Measurements from ENCODE around the gene DNASE2.
"Not testable (repeated sequence)": the region's sequence is repeated elsewhere in the genome, so short reads cannot be mapped to it uniquely, and the experiment has no call there.

The DNASE2 gene

DNA sequence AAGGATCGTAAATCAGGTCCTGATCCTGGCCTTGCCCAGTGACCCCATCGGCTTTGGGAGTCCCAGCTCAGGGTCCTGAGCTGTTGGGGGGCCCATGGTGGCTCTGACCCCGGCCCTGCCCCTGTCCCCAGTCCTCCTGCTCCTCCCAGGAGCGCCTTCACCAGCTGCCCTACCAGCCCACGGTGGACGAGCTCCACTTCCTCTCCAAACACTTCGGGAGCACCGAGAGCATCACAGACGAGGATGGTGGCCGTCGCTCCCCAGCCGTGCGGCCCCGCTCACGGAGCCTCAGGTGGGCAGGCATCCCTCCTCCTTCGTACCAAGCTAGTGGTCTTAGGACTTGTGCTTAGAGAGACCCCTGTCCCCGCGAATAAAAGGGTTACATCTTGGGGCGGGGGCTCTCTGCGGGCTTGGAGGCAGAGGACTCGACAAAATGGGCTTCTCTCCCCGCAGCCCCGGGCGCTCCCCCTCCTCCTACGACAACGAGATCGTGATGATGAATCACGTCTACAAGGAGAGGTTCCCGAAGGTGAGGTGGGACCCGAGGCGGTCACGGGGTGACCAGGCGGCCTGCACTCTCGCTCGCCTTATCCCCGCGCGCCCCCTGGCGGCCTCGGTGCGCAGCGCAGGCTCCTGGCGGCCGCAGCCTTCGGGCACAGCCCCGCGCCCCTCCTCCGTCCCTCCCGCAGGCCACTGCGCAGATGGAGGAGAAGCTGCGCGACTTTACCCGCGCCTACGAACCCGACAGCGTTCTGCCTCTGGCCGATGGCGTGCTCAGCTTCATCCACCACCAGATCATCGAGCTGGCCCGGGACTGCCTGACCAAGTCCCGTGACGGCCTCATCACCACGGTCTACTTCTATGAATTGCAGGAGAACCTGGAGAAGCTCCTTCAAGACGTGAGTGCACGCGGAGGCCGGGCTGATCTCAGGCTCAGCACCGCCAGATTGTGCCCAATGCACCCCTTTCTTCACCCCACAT lies 33.8 kb downstream of the DNASE2 start:
- H3K27ac ChIP-seq (ENCODE audit: insufficient read depth in 1 of 2, low read depth in 1 of 2, low read length in 2 of 2, poor library complexity in 1 of 2, severe bottlenecking in 2 of 2): no peak overlapping the region
- ChIA-PET CTCF (interaction anchor here (0.6 to 3.3 kb wide), 38 partner anchors 9 to 171 kb away, joined by 3 to 18 read pairs (median 4); partner anchors contain the start of genes CALR, FARSA, GCDH and PRDX2), POLR2A (interaction anchor here (0.8 to 1.2 kb wide), 2 partner anchors 70 to 166 kb away, joined by 3 read pairs; no protein-coding TSS in a partner anchor)
- peaks cover 0 to 22% (median 6%) of the 10 kb centered on the region in 5 experiments for H3K27me3 ChIP-seq (replicated peaks in 2 of 5; ENCODE audit: control insufficient read depth in 4 of 5, insufficient read depth in 5 of 5, low read length in 4 of 5)
- 12% methylated on average over 64 of the region's 69 CpGs for WGBS (ENCODE audit: insufficient coverage)
- DNase-seq: peak; percentile 81 to 91 (median 90)
- peaks cover 0 to 11% (median 8%) of the 10 kb centered on the region in 4 experiments for H3K4me1 ChIP-seq (ENCODE audit: control extremely low read depth in 1 of 4, control insufficient read depth in 4 of 4, insufficient read depth in 4 of 4, low read length in 3 of 4)
- H3K4me3 ChIP-seq (ENCODE audit: control insufficient read depth in 1 of 7, extremely low read depth in 1 of 7, insufficient read depth in 4 of 7, low read depth in 2 of 7, low read length in 6 of 7): peak overlapping the region in 3 of 7 experiments; percentile 25 to 68 (median 46)
- no peaks in the 10 kb centered on the region for H3K9me3 ChIP-seq (ENCODE audit: control extremely low read depth in 1 of 5, control insufficient read depth in 4 of 5, insufficient read depth in 2 of 5, low read depth in 1 of 5, low read length in 4 of 5)
- H3K36me3 ChIP-seq (ENCODE audit: control insufficient read depth in 4 of 4, insufficient read depth in 4 of 4, low read length in 3 of 4): no peaks in the 10 kb centered on the region

DNA sequence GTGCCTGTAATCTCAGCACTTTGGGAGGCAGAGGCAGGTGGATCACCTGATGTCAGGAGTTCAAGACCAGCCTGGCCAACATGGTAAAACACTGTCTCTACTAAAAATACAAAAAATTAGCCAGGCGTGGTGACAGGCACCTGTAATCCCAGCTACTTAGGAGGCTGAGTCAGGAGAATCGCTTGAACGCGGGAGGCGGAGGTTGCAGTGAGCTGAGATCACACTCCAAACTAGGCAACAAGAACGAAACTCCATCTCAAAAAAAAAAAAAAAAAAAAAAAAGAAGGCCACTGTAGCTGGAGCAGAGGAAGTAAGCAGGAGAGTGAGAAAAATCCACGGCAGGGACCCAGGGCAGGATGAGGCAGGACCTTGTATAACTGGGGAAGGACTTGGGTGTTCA lies 34.6 kb downstream of the DNASE2 start:
- H3K27me3 ChIP-seq (replicated peaks in 2 of 5; ENCODE audit: control insufficient read depth in 4 of 5, insufficient read depth in 5 of 5, low read length in 4 of 5): peaks cover under 1 to 28% (median 8%) of the 10 kb centered on the region in 5 experiments
- H3K4me3 ChIP-seq (ENCODE audit: control insufficient read depth in 1 of 7, extremely low read depth in 1 of 7, insufficient read depth in 4 of 7, low read depth in 2 of 7, low read length in 6 of 7); H3K36me3 ChIP-seq (ENCODE audit: control insufficient read depth in 4 of 4, insufficient read depth in 4 of 4, low read length in 3 of 4); POLR2A ChIA-PET; DNase-seq; H3K9me3 ChIP-seq (ENCODE audit: control extremely low read depth in 1 of 5, control insufficient read depth in 4 of 5, insufficient read depth in 2 of 5, low read depth in 1 of 5, low read length in 4 of 5); H3K27ac ChIP-seq (ENCODE audit: insufficient read depth in 1 of 2, low read depth in 1 of 2, low read length in 2 of 2, poor library complexity in 1 of 2, severe bottlenecking in 2 of 2): not testable (repeated sequence)
- 33% methylated on average over 1 of the region's 7 CpGs for WGBS (ENCODE audit: insufficient coverage)
- CTCF ChIA-PET: interaction anchor here (0.6 to 3.3 kb wide), 23 partner anchors 8 to 169 kb away, joined by 3 to 18 read pairs (median 6); partner anchors contain the start of gene FARSA
- peaks cover 0 to 11% (median 8%) of the 10 kb centered on the region in 4 experiments for H3K4me1 ChIP-seq (ENCODE audit: control extremely low read depth in 1 of 4, control insufficient read depth in 4 of 4, insufficient read depth in 4 of 4, low read length in 3 of 4)

DNA sequence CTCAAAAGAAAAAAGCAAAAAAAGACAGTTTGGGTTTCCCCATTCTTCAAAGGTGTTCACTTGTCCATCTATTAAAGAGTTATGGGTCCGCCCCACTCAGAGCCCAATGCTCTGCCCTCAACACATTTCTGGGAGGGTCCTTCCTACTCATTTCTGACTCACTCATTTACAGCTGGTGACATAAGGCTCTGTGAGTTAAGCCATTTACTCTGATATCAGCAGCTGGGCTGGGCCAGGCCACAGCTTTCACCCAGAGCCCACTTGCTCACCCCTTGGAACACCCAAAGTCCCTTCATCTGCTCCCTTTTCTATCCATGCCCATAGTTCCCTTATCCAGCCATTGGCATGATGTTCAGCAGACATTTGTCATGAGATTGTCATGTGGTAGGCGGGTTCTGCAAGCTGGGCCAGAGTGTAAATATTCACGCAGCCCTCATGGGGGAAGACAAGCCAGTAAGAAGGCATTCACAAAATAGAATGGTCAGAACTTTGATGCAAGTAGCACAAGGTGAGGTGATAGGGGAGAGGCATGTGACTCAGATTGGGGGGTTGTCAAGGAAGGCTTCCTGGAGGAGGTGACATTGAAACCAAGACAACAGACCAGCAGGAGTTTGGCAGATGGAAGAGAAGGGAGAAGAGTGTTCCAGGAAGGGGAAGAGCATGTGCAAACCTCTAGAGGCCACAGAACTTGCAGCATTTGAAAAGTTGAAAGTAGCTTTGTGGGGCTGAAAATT lies 37.1 kb downstream of the DNASE2 start:
- Histone ChIP-seq H3K9me3 (ENCODE audit: control extremely low read depth in 1 of 5, control insufficient read depth in 4 of 5, insufficient read depth in 2 of 5, low read depth in 1 of 5, low read length in 4 of 5) (peaks cover 0 to 2% (median 0%) of the 10 kb centered on the region in 5 experiments), H3K4me1 (ENCODE audit: control extremely low read depth in 1 of 4, control insufficient read depth in 4 of 4, insufficient read depth in 4 of 4, low read length in 3 of 4) (peaks cover 2 to 23% (median 14%) of the 10 kb centered on the region in 4 experiments), H3K27ac (ENCODE audit: insufficient read depth in 1 of 2, low read depth in 1 of 2, low read length in 2 of 2, poor library complexity in 1 of 2, severe bottlenecking in 2 of 2) (no peak overlapping the region), H3K36me3 (ENCODE audit: control insufficient read depth in 4 of 4, insufficient read depth in 4 of 4, low read length in 3 of 4) (no peaks in the 10 kb centered on the region), H3K27me3 (replicated peaks in 2 of 5; ENCODE audit: control insufficient read depth in 4 of 5, insufficient read depth in 5 of 5, low read length in 4 of 5) (peaks cover 5 to 53% (median 17%) of the 10 kb centered on the region in 5 experiments), H3K4me3 (ENCODE audit: control insufficient read depth in 1 of 7, extremely low read depth in 1 of 7, insufficient read depth in 4 of 7, low read depth in 2 of 7, low read length in 6 of 7) (no peak overlapping the region)
- ChIA-PET CTCF (no interaction called here), POLR2A (no interaction called here)
- no peak for DNase-seq
- 97% methylated on average over 3 of the region's 3 CpGs for WGBS (ENCODE audit: insufficient coverage)

DNA sequence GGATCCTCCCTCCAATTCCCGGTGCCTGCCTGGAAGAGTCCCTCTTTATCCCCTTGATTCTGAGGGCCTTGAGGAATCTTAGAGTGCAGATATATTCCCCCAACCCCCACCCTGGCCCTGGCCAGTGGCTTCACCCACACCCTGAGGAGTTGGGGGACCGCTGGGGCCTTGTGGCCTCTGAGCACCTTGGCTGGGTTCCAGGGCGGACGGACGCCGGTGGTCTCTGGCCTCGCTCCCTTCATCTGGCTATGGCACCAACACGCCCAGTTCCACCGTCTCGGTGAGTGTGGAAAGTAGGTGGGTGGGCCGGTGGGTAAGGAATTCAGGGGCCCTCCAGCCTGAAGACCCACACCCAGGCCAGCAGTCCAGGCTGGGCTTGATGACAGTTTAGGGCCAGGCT lies 37.9 kb downstream of the DNASE2 start:
- no peaks in the 10 kb centered on the region for H3K36me3 ChIP-seq (ENCODE audit: control insufficient read depth in 4 of 4, insufficient read depth in 4 of 4, low read length in 3 of 4)
- no peak overlapping the region for H3K27ac ChIP-seq (ENCODE audit: insufficient read depth in 1 of 2, low read depth in 1 of 2, low read length in 2 of 2, poor library complexity in 1 of 2, severe bottlenecking in 2 of 2)
- no peak overlapping the region for H3K4me3 ChIP-seq (ENCODE audit: control insufficient read depth in 1 of 7, extremely low read depth in 1 of 7, insufficient read depth in 4 of 7, low read depth in 2 of 7, low read length in 6 of 7)
- DNase-seq: no peak
- H3K9me3 ChIP-seq (ENCODE audit: control extremely low read depth in 1 of 5, control insufficient read depth in 4 of 5, insufficient read depth in 2 of 5, low read depth in 1 of 5, low read length in 4 of 5): peaks cover 0 to 2% (median 0%) of the 10 kb centered on the region in 5 experiments
- ChIA-PET POLR2A (no interaction called here), CTCF (no interaction called here)
- H3K27me3 ChIP-seq (replicated peaks in 2 of 5; ENCODE audit: control insufficient read depth in 4 of 5, insufficient read depth in 5 of 5, low read length in 4 of 5): peaks cover 5 to 59% (median 21%) of the 10 kb centered on the region in 5 experiments
- WGBS (ENCODE audit: insufficient coverage): 94% methylated on average over 9 of the region's 11 CpGs
- peaks cover 2 to 31% (median 21%) of the 10 kb centered on the region in 4 experiments for H3K4me1 ChIP-seq (ENCODE audit: control extremely low read depth in 1 of 4, control insufficient read depth in 4 of 4, insufficient read depth in 4 of 4, low read length in 3 of 4)

DNA sequence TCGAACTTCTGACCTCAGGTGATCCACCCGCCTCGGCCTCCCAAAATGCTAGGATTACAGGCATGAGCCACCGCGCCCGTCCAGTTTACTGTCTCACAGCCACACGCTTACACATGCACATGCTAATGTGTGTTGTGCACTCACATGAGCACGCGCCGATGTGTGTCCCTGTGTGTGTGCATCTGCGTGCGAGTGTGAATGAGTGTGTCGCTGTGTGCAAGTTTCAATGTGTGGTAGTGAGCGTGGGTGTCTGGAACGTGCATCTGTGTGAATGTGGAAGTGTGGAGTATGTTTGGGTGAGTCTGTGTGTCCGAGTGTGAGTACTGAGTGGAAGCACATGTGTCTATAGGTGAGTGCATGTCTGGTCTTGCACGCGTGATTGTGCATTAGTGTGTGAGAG lies 38.7 kb downstream of the DNASE2 start:
- Histone ChIP-seq H3K4me1 (ENCODE audit: control extremely low read depth in 1 of 4, control insufficient read depth in 4 of 4, insufficient read depth in 4 of 4, low read length in 3 of 4) (peaks cover 2 to 32% (median 21%) of the 10 kb centered on the region in 4 experiments), H3K4me3 (ENCODE audit: control insufficient read depth in 1 of 7, extremely low read depth in 1 of 7, insufficient read depth in 4 of 7, low read depth in 2 of 7, low read length in 6 of 7) (no peak overlapping the region), H3K36me3 (ENCODE audit: control insufficient read depth in 4 of 4, insufficient read depth in 4 of 4, low read length in 3 of 4) (no peaks in the 10 kb centered on the region), H3K27me3 (replicated peaks in 2 of 5; ENCODE audit: control insufficient read depth in 4 of 5, insufficient read depth in 5 of 5, low read length in 4 of 5) (peaks cover 5 to 66% (median 23%) of the 10 kb centered on the region in 5 experiments), H3K27ac (ENCODE audit: insufficient read depth in 1 of 2, low read depth in 1 of 2, low read length in 2 of 2, poor library complexity in 1 of 2, severe bottlenecking in 2 of 2) (no peak overlapping the region), H3K9me3 (ENCODE audit: control extremely low read depth in 1 of 5, control insufficient read depth in 4 of 5, insufficient read depth in 2 of 5, low read depth in 1 of 5, low read length in 4 of 5) (peaks cover 0 to 2% (median 0%) of the 10 kb centered on the region in 5 experiments)
- no peak for DNase-seq
- WGBS (ENCODE audit: insufficient coverage): 97% methylated on average over 18 of the region's 18 CpGs
- ChIA-PET CTCF (no interaction called here), POLR2A (no interaction called here)

DNA sequence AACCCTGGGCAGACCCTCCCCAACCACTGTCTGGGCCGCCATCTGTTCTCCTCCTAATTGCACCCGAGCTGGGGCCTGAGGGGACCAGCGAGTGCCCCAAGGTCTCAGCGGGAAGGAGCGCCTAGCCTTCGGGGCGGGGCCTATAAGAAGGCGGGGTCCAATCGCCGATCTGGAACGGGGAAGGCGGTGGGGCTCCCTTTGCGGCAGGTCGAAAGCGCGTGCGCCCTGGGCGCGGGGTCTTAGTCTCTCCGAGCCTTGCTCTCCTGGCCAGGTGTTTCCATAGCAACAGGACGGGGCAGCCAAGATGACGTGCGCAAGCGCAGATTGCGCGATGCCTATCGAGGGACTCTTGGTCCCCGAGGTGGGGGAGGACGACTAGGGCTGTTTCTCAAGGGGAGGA lies 40.2 kb downstream of the DNASE2 start:
- POLR2A ChIA-PET: interaction anchor here (0.6 kb wide), 1 partner anchor 81 kb away, joined by 4 read pairs; no protein-coding TSS in a partner anchor
- H3K27ac ChIP-seq (ENCODE audit: insufficient read depth in 1 of 2, low read depth in 1 of 2, low read length in 2 of 2, poor library complexity in 1 of 2, severe bottlenecking in 2 of 2): no peak overlapping the region
- WGBS (ENCODE audit: insufficient coverage): 3% methylated on average over 29 of the region's 29 CpGs

More for the DNA sequence above, 40.2 kb downstream of the DNASE2 start:
- Histone ChIP-seq H3K4me3 (ENCODE audit: control insufficient read depth in 1 of 7, extremely low read depth in 1 of 7, insufficient read depth in 4 of 7, low read depth in 2 of 7, low read length in 6 of 7) (peak overlapping the region in 6 of 7 experiments; percentile 11 to 55 (median 41)), H3K9me3 (ENCODE audit: control extremely low read depth in 1 of 5, control insufficient read depth in 4 of 5, insufficient read depth in 2 of 5, low read depth in 1 of 5, low read length in 4 of 5) (peaks cover 0 to 2% (median 0%) of the 10 kb centered on the region in 5 experiments), H3K4me1 (ENCODE audit: control extremely low read depth in 1 of 4, control insufficient read depth in 4 of 4, insufficient read depth in 4 of 4, low read length in 3 of 4) (peaks cover 2 to 26% (median 17%) of the 10 kb centered on the region in 4 experiments), H3K27me3 (replicated peaks in 2 of 5; ENCODE audit: control insufficient read depth in 4 of 5, insufficient read depth in 5 of 5, low read length in 4 of 5) (peaks cover 13 to 72% (median 30%) of the 10 kb centered on the region in 5 experiments), H3K36me3 (ENCODE audit: control insufficient read depth in 4 of 4, insufficient read depth in 4 of 4, low read length in 3 of 4) (no peaks in the 10 kb centered on the region)
- CTCF ChIA-PET: no interaction called here
- peak in 2 of 3 donors; percentile 46 to 47 for DNase-seq
